Motor neuron (in vitro differentiated cells): ENCODE measurements around the gene ERCC6L2. TPM values are rescaled to one million over a fixed set of nuclear protein-coding genes. Genes with fewer than 3 reads are reported as not detected.

Experiments used
- ATAC-seq, 8 experiments: fragments of 200-7000 bp; cut with Tn5 transposase; replicated peaks in 6 of 8; 2 replicates each; pipeline ENCODE4 v1.8.0; 2021; ENCODE audit warnings: mild to moderate bottlenecking in 8 of 8, moderate library complexity in 8 of 8
- H3K27ac ChIP-seq, 2 donors: fragments of 250-450 bp; sonication (Bioruptor Pico); 2 replicates each; pipeline ENCODE4 v1.9.0; 2021; ENCODE audit warnings: antibody characterized with exemption in 2 of 2, mild to moderate bottlenecking in 2 of 2, moderate library complexity in 1 of 2
- H3K4me1 ChIP-seq, 2 donors: fragments of 250-450 bp; sonication (Bioruptor Pico); replicated peaks in 1 of 2; 2 replicates each; pipeline ENCODE4 v1.6.1; 2021; ENCODE audit warnings: antibody characterized with exemption in 2 of 2, mild to moderate bottlenecking in 2 of 2, moderate library complexity in 1 of 2
- H3K4me3 ChIP-seq, 5 donors: fragments of 250-450 bp; sonication (Bioruptor Pico); 2 replicates each; pipeline ENCODE4 v1.9.0; 2021; ENCODE audit warnings: antibody characterized with exemption in 5 of 5, mild to moderate bottlenecking in 5 of 5, moderate library complexity in 4 of 5
- WGBS, 10 experiments: fragments of 450-650 bp; shearing (Covaris generic); methylation state at CpG; one replicate each; pipeline ENCODE4 v1.0.0; 2022; 5-methylcytosine and 5-hydroxymethylcytosine counted together
- in situ Hi-C, 9 experiments: fragments of 400-800 bp; cut with MboI; loops; one replicate each; pipeline ENCODE4 v1.15.0; 2021; ENCODE audit warnings: low sequenced_read_pairs in 9 of 9, low pct_unique_long_range_greater_than_20kb in 2 of 9; ENCODE audit not compliant: unreplicated experiment in 9 of 9
- total RNA-seq, 8 experiments: library from RNA; unstranded; fragments of 300-600 nt; gene quantifications; 2 replicates each; pipeline versions ENCODE4 v1.2.3 to v1.2.4, GENCODE V29; 2022

Gene ERCC6L2
- total RNA-seq, 8 experiments from 2014 or later: 41.4 to 80.6 (median 63.1) TPM

DNA sequence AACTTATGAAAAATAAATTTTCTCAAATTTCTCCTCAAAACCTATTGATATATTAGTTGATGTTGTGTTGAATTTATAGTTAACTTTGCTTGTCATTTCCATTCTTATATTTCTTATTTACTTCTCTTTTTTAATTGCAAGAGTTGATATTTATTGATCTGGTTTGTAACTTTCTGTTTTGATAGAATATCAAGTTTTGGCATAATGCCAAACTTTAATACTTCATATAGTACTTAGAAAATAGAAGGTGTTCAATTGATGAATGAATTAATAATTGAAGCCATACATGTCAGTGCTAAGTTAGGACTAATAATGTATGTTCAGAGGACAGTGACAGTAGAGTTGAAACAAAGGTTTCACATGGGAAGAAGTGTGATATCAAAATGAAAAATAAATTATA lies 27.9 kb downstream of the ERCC6L2 start:
- in situ Hi-C loops: no loop called here

DNA sequence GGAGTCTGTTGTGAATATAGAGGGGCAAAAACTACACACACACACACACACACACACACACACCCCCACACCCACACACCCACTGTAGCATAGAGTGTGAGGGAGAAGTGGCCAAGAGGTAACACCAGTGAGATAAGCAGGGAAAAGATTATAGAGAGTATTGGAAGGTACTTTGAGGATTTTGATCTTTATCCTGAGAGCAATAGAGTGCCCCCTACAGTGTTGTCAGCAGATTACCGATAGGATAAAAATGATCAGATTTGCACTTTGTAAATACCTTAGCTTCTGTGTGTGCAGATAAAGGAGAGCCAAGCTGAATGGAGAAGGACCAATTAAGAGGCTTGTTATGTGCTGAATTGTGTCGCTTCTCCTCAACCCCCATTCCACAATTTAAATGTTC lies 32.3 kb downstream of the ERCC6L2 start:
- Histone ChIP-seq H3K27ac (no peak overlapping the region), H3K4me1 (no peaks in the 10 kb centered on the region), H3K4me3 (no peak overlapping the region)
- ATAC-seq: no peak
- in situ Hi-C loops: no loop called here
- 20 to 100% (median 83%) methylated on average over 1 to 2 of the region's 2 CpGs; no CpG with 5 or more reads in 3 of the 10 experiments for WGBS, 10 experiments

More for the DNA sequence above, 27.9 kb downstream of the ERCC6L2 start:
- Histone ChIP-seq H3K27ac (no peak overlapping the region), H3K4me1 (no peaks in the 10 kb centered on the region), H3K4me3 (no peak overlapping the region)
- no peak for ATAC-seq

DNA sequence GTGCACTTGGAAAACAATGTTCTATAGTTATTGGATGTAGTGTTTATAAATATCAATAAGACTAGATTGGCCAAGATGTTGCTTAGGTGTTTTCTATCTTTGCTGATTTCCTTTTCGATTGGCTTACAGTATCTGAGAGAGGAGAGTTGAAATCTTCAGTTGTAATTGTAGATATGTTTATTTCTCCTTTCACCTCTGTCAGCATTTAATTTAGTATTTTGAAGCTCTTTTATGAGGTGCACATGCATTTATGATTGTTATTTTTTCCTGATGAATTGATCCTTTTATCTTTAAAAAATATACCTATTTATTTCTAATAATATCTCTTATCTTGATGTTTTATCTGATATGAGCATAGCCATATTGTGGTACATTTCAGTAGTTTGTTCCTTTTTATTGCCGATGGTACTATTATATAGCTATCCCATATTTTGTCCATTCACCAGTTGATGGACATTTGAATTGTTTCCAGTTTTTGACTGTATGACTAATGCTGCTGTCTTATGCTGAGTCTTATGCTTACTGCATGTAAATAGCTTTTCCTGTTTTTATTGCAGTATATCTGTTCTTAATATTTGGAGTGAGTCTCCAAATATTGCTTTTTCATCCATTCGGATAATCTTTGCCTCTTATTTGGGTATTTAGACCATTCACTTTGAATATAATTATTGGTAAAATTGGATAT lies 34.7 kb downstream of the ERCC6L2 start:
- no peaks in the 10 kb centered on the region for H3K4me1 ChIP-seq
- WGBS, 10 experiments: 77 to 100% (median 95%) methylated on average over 1 to 3 of the region's 3 CpGs
- ATAC-seq: peak in 2 of 8 experiments; percentile 45 to 67
- no peak overlapping the region for H3K27ac ChIP-seq
- in situ Hi-C loops: no loop called here
- H3K4me3 ChIP-seq: no peak overlapping the region

DNA sequence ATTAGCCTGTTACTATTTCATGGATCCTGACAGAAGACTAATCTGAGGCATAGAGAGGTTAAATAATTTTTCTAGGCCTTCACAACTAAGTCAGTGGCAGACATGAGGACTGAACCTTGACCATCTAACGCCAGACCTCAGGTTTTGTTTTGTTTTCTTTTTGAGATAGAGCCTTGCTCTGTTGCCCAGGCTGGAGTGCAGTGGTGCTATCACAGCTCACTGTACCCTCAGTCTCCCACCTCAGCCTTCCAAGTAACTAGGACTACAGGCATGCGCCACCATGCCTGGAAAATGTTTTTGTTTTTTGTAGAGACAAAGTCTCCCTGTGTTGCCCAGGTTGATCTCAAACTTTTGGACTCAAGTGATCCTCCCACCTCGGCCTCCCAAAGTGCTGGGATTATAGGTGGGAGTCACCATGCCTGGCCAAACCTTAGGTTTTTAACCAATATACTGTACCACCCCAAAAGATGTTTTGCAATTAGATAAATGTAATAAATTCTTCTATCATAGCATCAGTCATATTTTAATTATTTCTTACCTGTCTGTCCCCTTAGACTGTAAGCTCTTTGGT lies 35.4 kb downstream of the ERCC6L2 start:
- WGBS, 10 experiments: 78 to 100% (median 88%) methylated on average over 1 to 3 of the region's 3 CpGs
- no peak overlapping the region for H3K27ac ChIP-seq
- no peak overlapping the region for H3K4me3 ChIP-seq
- in situ Hi-C loops: no loop called here
- H3K4me1 ChIP-seq: no peaks in the 10 kb centered on the region
- ATAC-seq: no peak

DNA sequence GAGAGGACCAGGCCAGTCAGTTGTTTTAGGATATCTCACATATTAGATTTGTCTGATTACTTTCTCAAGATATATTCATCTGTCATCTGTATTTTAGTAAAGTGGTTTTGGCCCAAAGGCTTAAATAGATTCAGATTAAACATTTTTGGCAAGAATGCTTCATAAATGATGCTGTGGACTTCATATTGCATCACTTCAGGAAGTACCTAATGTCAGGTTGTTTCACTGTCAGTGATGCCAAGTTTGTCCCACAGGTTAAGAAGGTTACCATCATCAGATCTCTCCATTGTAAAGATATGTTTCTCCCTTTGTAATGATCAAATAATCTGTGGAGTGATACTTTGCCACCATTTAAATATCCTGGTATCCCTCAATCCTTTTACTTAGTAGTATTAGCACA lies 37.3 kb downstream of the ERCC6L2 start:
- H3K4me3 ChIP-seq: no peak overlapping the region
- ATAC-seq: no peak
- H3K4me1 ChIP-seq: no peaks in the 10 kb centered on the region
- in situ Hi-C loops: no loop called here
- H3K27ac ChIP-seq: no peak overlapping the region

DNA sequence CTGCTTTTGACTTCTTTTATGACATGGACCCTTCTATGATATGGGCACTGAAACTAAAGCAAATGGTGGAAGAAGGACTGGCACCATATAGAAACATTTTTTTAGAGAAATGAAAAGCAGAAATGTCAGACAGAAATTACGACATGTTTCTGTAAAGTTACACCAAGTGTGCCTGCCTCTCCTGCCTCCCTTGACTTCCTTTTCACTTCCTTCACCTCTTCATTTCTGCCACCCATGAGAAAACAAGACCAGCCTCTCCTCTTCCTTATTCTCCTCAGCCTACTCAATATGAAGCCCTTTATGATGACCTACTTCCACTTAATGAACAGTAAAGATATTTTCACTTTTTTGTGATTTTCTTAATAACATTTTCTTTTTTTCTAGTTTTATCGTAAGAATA lies 44.5 kb downstream of the ERCC6L2 start:
- no peak for ATAC-seq
- 84 to 100% (median 100%) methylated on average over 1 to 2 of the region's 2 CpGs for WGBS, 10 experiments
- in situ Hi-C loops: no loop called here
- Histone ChIP-seq H3K27ac (no peak overlapping the region), H3K4me3 (no peak overlapping the region), H3K4me1 (no peaks in the 10 kb centered on the region)

DNA sequence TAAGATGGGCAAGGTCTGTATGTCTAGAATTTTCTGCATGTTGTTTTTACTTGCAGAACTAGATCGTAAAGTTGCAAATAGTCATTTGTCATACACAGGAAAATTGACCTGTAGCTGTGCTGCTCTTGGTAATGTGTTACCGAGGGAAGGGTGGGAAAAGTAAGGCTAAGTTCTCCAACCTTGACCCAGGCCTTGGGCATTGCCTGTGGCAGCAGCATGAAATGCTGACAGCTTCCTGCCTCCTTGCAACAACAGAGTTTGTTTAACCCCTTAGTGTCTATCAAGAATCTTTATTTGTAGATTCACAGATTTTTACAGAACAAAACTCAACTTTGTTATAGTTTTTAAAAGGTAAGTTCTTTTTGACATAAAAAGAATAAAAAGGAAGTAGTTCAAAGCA lies 48.3 kb downstream of the ERCC6L2 start:
- Histone ChIP-seq H3K4me3 (no peak overlapping the region), H3K4me1 (no peaks in the 10 kb centered on the region), H3K27ac (no peak overlapping the region)
- in situ Hi-C loops: no loop called here
- WGBS, 10 experiments: 17 to 94% (median 60%) methylated on average over 1 to 2 of the region's 2 CpGs; no CpG with 5 or more reads in 2 of the 10 experiments
- peak in 1 of 8 experiments; percentile 41 for ATAC-seq

DNA sequence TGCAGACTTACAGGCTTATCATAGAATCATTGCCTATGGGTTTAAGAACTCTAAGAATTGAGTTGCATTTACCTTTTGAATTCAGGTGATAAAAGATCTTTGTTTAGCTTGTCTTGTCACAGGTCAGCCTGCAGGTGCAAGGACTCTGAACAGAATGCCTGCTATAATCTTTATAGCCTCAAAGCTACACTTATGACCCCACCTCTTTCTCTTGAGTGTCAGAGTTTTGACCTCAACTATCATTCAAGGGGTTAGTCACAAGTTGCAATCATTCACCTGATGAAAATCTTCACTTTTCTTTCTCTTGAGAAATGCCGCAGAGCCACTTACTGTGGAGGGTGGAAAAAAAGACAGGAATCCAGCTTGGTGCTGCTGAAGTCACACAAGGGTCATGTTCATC lies 49.5 kb downstream of the ERCC6L2 start:
- WGBS, 10 experiments: 80 to 100% (median 100%) methylated on average over 1 of the region's 1 CpG; no CpG with 5 or more reads in 4 of the 10 experiments
- in situ Hi-C loops: no loop called here
- H3K4me3 ChIP-seq: no peak overlapping the region
- no peak overlapping the region for H3K27ac ChIP-seq
- H3K4me1 ChIP-seq: no peaks in the 10 kb centered on the region
- ATAC-seq: no peak

DNA sequence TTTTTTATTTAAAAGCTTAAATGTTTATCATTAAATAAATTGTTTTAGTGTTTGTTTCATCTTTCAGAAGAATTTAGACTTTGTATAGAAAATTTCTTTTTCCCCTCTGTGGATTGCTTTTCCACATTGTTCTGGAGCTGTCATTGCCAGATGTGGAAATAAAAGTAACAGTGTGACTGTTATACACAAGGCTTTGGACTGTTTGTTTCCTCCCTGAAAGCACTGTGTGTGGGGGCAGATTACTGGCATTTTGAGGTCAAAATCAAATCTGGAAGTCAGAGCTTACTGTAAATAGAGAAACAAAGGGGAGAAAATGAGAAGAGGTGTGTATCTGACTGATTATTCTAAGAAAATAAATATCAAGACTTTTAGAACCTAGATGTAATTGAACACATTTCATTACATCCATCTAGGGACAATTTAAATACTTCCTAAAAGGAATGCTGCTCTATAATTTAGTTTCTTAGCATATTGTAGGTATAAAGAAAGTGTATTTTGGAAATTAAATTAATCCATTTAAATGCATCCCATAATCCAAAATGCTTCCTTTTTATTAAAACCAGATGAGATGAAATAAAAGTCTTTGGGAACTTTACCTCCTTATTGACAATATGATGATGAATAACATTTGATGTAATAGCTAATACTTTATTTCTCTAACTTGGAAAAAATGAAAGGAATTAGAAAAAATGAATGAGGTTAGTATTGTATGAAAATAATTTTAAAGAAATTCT lies 51.9 kb downstream of the ERCC6L2 start:
- in situ Hi-C loops: no loop called here
- no peak overlapping the region for H3K4me3 ChIP-seq
- no peak for ATAC-seq
- no peaks in the 10 kb centered on the region for H3K4me1 ChIP-seq
- H3K27ac ChIP-seq: no peak overlapping the region

DNA sequence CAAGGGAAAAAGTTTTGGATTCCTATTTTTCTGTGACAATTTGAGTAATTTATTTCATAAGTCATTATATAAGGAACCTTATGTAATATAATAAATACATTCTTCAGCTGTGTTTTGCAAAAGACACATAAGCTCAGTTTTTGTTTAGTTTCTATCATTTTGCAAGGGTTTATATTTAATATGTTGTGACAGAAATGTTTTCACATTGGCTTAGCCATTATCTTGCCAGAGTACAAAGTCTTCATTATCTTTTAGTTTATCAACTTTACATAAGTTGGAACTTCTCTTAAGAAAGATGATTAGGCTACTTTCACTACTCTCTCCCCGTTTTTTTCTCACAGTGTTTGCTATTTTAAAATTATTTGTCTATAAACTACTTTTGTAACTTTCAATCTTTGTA lies 54.8 kb downstream of the ERCC6L2 start:
- 81 to 100% (median 100%) methylated on average over 1 of the region's 1 CpG; no CpG with 5 or more reads in 1 of the 10 experiments for WGBS, 10 experiments
- in situ Hi-C loops: no loop called here
- Histone ChIP-seq H3K4me3 (no peak overlapping the region), H3K27ac (no peak overlapping the region), H3K4me1 (no peaks in the 10 kb centered on the region)
- no peak for ATAC-seq

DNA sequence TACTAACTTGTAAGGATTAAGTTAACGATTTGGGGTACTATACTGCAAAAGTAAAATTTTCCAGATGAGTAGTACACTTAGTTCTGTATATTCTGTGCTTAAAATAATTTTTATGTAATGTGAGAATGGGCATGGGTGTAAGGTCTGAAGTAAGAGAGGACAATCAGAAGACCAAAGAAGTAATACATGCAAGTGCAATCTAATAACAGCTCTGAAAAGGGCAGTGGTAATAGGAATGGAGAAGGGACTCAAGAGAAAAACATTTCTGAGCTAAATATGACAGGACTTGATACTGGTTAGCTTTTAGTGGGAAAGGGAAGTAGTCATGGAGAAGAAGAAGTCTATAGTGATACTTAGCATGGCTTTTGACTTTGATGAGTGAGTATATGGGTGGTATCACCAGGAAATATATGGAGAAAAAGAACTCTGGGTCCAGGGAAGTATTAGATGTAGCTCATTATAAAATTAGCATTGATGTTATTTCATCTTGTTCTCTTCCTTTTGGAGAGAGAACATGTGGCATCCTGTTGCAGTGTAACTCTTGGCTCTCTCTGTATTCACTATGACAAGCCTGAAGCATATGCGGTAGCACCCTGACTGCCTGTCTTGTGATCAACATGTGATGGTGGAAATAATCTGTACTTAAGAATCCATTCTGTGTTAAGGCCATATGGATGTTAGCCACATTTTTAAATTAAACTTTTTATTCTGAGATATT lies 60.5 kb downstream of the ERCC6L2 start:
- in situ Hi-C loops: no loop called here
- ATAC-seq: peak in 3 of 8 experiments; percentile 59 to 92 (median 78)
- H3K4me3 ChIP-seq: no peak overlapping the region
- no peaks in the 10 kb centered on the region for H3K4me1 ChIP-seq
- no peak overlapping the region for H3K27ac ChIP-seq
- WGBS, 10 experiments: 17 to 100% (median 71%) methylated on average over 1 to 2 of the region's 2 CpGs

DNA sequence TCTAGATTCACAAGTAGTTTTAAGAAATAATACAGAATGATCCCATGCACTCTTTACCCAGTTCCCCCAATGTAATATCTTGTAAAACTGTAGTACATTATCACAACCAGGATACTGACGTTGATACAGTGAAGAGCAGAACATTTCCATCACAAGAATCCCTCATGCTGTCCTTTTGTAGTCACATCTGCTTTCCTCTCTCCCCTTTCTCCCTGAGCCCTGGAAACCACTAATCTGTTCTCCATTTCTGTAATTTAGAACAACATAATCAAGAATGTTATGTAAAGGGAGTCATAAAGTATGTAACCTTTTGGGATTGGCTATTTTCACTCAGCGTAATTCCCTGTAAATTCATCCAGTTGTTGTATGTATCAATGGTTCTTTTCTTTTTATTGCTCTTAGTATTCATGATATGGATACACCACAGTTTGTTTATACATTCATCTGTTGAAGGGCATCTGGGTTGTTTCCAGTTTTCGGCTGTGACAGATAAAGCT lies 61.1 kb downstream of the ERCC6L2 start:
- Histone ChIP-seq H3K27ac (no peak overlapping the region), H3K4me1 (no peaks in the 10 kb centered on the region), H3K4me3 (no peak overlapping the region)
- WGBS, 10 experiments: 31 to 100% (median 73%) methylated on average over 1 to 3 of the region's 3 CpGs
- peak in 2 of 8 experiments; percentile 16 to 44 for ATAC-seq
- in situ Hi-C loops: no loop called here

DNA sequence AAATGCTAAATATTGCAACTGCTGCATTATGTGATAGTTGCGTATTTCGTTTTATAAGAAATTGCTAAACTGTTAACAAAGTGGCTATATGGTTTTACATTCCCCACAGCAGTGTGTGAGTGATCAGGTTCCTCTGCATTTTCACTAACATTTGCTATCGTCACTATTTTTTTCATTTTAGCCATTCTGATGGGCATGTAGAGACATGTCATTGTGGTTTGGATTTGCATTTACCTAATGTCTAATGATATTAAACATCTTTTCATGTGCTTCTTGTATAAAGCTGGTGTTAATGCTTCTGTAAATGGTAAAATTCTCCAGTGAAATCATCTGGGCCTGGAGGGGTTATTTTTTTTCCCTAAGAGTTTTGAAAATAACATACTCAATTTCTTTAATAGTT lies 61.6 kb downstream of the ERCC6L2 start:
- Histone ChIP-seq H3K4me3 (no peak overlapping the region), H3K27ac (no peak overlapping the region), H3K4me1 (no peaks in the 10 kb centered on the region)
- peak in 3 of 8 experiments; percentile 26 to 49 (median 49) for ATAC-seq
- 67 to 100% (median 90%) methylated on average over 2 to 3 of the region's 3 CpGs; no CpG with 5 or more reads in 2 of the 10 experiments for WGBS, 10 experiments
- in situ Hi-C loops: no loop called here
